Coronary artery (tissue), 2 donors: ENCODE measurements around the gene CADM1.

ENCODE experiments used
- DNase-seq: peaks from one replicate; pipeline ENCODE4 v3.0.0-alpha.2; 2017; ENCODE audit warnings: low spot score
- H3K27ac ChIP-seq, 2 donors: fragments of 200-600 bp; sonication (generic); one replicate each; pipeline ENCODE4 v1.5.1; 2016 to 2019
- H3K4me3 ChIP-seq: fragments of 200-600 bp; sonication (generic); 2 replicates; pipeline ENCODE4 v1.5.1; 2016; ENCODE audit warnings: mild to moderate bottlenecking, moderate library complexity
- TF ChIP-seq, protein P1 (sequence below): fragments of 200-600 bp; sonication (generic); IDR thresholded peaks from one replicate; pipeline ENCODE4 v1.5.1; 2019; ENCODE audit warnings: antibody characterized with exemption

Gene CADM1

DNA sequence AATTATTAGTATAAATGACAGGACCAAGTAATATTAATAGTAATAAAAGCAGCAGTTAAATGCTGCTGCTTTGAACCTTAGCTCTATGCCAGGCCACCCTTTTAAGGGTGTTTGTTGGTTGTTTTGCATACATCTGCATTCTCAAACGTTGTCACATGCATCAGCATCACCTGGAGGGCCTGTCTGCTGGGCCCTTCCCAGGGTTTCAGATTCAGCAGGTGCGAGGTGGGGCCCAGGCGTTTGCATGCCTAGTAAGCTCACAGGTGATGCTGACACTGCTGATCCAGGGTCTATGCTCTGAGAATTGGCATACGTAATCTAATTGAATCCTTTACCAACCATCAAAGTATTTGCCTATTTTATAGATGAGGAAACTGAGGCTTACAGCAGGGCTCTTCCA is 246.5 kb downstream of the CADM1 start:
- no peak overlapping the region for H3K27ac ChIP-seq
- TF ChIP-seq, protein P1, sequence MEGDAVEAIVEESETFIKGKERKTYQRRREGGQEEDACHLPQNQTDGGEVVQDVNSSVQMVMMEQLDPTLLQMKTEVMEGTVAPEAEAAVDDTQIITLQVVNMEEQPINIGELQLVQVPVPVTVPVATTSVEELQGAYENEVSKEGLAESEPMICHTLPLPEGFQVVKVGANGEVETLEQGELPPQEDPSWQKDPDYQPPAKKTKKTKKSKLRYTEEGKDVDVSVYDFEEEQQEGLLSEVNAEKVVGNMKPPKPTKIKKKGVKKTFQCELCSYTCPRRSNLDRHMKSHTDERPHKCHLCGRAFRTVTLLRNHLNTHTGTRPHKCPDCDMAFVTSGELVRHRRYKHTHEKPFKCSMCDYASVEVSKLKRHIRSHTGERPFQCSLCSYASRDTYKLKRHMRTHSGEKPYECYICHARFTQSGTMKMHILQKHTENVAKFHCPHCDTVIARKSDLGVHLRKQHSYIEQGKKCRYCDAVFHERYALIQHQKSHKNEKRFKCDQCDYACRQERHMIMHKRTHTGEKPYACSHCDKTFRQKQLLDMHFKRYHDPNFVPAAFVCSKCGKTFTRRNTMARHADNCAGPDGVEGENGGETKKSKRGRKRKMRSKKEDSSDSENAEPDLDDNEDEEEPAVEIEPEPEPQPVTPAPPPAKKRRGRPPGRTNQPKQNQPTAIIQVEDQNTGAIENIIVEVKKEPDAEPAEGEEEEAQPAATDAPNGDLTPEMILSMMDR = no peak
- no peak overlapping the region for H3K4me3 ChIP-seq
- no peak for DNase-seq

DNA sequence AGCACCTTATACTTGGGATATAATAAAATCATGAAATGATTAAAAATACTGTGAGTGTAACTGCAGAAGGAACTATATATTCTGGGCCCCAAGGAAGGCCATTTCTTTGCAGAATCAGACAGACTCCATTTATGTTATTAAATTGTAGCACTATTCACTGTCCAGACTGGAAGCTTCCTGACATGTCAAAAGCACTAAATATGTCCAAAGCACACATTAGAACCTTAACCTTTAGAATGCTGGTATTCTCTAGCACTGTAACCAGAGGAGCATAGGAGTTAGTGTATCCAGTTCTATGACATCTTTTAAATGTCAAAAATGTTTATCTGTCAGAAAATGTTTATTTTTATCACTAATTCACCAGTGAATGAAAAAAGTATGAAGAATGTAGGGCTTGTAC is 246.9 kb downstream of the CADM1 start:
- no peak overlapping the region for H3K27ac ChIP-seq
- no peak overlapping the region for H3K4me3 ChIP-seq
- TF ChIP-seq, protein P1 = no peak
- DNase-seq = no peak

DNA sequence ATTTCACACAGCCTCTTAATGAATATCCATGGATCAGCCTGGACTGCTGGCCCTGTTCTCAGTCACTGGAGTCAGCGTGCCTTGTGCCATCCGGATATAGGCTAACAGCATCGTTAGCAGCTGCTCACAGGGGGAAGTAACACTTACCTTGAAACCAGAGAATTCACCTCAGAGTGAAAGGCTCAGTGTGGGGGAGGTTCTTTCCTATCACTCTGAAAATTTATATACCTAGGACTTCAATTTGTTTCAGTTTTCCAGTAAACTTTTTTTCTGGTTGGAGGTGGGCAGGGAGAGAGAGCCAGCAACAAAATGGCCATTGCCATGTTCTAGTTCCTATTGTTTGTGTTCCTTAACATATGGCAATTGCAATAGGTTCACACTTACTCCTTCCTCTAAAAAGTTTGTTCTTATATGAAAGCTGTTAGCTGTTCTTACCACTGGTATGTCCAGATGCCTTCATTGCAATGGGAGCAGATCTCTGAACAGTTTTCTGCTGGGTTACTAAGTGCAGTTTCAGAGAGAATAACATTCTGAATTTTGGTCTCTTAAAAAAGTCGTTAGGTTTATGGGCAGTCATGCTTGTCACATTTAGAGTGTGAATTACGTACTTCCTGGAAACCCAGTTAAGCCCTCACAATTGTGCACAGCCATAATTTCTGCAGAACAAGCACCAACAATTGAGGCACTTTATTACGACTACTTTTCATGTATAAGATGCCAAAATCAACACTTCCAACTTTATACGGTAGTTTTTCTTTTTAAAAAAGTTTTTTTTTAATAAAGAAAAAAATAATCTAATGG is 247.6 kb downstream of the CADM1 start:
- Histone ChIP-seq H3K27ac (no peak overlapping the region), H3K4me3 (no peak overlapping the region)
- DNase-seq = no peak
- TF ChIP-seq, protein P1 = no peak

DNA sequence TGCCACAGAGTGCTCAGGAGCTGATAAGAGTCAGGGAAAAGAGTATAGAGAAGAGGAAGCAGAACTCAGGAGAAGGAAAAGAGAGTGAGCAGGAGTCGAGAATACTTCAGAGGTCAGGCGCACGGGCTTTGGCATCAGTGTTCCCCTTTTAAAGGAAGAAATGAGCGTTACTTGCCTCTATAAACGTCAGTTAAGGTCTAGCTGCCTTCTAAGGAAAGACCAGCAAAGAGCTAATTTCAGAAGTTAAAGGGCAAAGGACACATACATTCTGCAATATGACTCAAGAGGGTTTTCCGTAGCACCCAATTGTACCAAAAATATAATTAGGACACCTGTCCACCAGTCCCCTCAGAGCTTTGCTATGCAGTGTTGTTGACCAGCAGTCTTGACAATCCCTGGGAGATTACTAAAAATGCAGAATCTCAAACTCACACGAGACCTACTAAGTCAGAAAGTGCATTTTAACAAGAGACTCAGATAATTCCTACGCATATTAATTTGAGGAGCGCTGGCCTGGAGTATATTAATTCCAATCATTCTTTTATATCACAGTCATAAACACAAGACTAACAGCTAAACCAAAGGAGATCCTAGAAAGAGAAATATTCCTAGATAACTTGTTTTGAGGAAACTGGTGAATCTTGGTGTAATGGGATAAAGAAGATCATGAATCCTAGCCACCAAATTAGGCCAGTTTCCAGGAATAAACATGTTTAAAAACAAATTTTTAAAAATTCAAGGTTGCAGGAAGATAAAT is 249.0 kb downstream of the CADM1 start:
- no peak for DNase-seq
- no peak overlapping the region for H3K27ac ChIP-seq
- H3K4me3 ChIP-seq = no peak overlapping the region
- TF ChIP-seq, protein P1 = no peak

DNA sequence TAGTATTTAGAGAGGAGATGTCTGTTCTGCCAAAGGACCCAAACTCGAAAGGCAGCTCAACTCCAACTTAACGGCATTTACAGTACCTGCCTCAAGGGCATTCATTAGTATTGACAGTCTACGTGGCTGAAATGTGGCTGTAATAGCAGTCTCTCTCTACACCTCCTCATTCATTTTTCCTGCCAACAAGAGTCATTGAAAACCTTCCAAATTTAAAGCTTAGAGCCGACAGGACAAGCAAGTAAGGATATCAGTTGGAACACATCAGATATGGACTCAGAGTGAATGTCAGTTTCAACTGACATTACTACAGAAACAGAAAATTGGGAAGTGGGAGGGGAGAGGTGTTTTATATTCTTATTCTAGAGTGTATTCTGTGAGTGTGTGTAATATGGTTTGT is 253.1 kb downstream of the CADM1 start:
- Histone ChIP-seq H3K27ac (no peak overlapping the region), H3K4me3 (no peak overlapping the region)
- DNase-seq = no peak
- TF ChIP-seq, protein P1 = no peak

DNA sequence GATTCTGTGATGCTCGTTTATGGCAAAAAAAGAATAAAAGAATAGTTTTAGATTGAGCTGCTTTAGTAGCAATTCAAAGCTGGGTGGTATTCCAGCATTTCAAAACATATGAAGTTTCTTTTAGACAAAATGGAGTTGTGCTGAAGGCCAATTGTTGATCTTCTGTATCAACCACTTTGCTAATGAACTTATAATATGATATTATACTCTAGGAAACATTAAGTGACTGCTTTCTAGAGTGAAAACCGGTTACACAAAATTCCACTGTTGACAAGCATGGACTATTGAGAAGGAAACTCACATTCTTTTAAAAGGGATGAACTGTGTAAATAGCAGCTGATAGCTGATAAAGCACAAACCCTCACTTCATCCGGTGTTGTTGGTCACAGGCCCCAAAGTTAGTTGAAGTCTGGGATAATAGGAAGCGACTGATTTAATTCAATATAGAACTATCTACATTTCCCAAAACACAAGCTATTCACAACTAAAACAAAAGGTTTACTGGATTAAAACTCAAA is 255.1 kb downstream of the CADM1 start:
- Histone ChIP-seq H3K4me3 (no peak overlapping the region), H3K27ac (no peak overlapping the region)
- no peak for DNase-seq
- TF ChIP-seq, protein P1 = no peak
